Mucosa of descending colon (tissue), 3 donors: ENCODE measurements around the gene GALT. TPM values are rescaled to one million over a fixed set of nuclear protein-coding genes. Genes with fewer than 3 reads are reported as not detected.

ENCODE experiments used
- ATAC-seq: fragments of 200-7000 bp; cut with Tn5 transposase; one replicate; pipeline ENCODE4 v1.9.1; 2020; ENCODE audit warnings: mild to moderate bottlenecking, moderate library complexity
- DNase-seq, 3 donors: peaks; one replicate each; pipeline ENCODE4 v3.0.0-alpha.2; 2020
- H3K36me3 ChIP-seq: fragments of 200-600 bp; one replicate; pipeline ENCODE4 v1.8.0; 2021; ENCODE audit warnings: low read depth, mild to moderate bottlenecking
- H3K4me1 ChIP-seq: fragments of 200-600 bp; one replicate; pipeline ENCODE4 v1.8.0; 2021; ENCODE audit warnings: low read depth, mild to moderate bottlenecking
- H3K4me3 ChIP-seq: fragments of 200-600 bp; one replicate; pipeline ENCODE4 v1.8.0; 2021; ENCODE audit warnings: mild to moderate bottlenecking
- H3K9me3 ChIP-seq: fragments of 200-600 bp; one replicate; pipeline ENCODE4 v1.8.0; 2021; ENCODE audit warnings: mild to moderate bottlenecking
- intact Hi-C, 2 donors: fragments of 100-400 bp; cut with DNase I in 1 of 2; cut with micrococcal nuclease in 1 of 2; formaldehyde crosslinking; loops; one replicate each; pipeline versions ENCODE4 v1.11.0 to v1.11.1; 2022; cut with DNase I, micrococcal nuclease
- total RNA-seq, 3 donors: library from RNA; stranded (reverse); fragmentation: NEBNext Ultra II Directional in 2 of 3; extraction: Animal tissue kit (Norgen Biotek cat#: 25700) in 2 of 3; gene quantifications; one replicate each; pipeline versions ENCODE4 v1.2.1 to v1.2.4, GENCODE V29; 2021 to 2023
- TF ChIP-seq, protein P1 (sequence below): fragments of 200-600 bp; IDR thresholded peaks from one replicate; pipeline ENCODE4 v1.8.0; 2022; ENCODE audit warnings: antibody characterized with exemption, mild to moderate bottlenecking
- donor health status: DM: no; HTN: no; CAD: no; lungs with moderate emphysema.
- donor health status: DM: no; HTN: no; CAD: no.
- donor health status: DM: no; HTN: yes; CAD: no.

The GALT gene
- total RNA-seq, 3 donors from 2014 or later = 42.0 to 85.6 (median 63.3) TPM

DNA sequence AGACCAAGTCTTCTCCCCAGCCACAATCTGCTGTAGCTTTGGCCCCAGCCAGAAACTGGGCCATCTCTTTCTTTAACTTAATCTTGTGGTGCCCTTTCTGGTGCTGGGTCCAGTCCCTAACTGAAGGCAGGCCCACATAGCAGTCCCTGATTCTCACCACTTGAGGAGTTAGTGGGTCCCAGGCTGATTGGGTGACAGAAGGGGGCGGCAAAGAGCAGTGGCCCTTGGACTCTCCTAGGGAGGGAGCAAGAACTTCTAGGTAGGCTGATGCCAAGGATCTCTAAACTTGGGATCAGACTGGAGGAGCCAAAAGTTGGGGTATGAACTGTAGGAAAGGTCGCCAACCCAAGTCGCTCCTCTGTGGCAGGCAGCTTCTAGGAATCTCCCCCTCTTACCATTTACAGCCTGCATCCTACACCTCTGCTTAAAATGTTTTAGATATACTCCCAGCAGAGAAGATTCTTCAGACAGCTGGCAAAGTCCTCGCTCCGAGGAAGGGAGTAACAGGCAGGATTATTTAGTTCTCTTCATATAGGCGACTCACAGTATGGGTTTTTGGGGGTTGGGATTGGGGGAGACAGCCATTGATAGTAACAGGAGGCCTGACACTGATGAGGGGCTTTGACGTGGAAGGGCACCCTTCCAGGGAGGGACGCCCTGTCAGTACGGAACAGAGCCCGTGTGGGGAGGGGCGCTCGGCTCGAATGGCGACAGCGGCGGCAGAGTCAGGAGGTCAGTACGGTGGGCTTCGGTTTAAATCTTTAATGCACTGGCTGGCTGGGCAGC is 18.0 kb downstream of the GALT start:
- Histone ChIP-seq H3K4me1 (peaks cover 10% of the 10 kb centered on the region), H3K9me3 (no peaks in the 10 kb centered on the region), H3K4me3 (no peak overlapping the region), H3K36me3 (peaks cover 3% of the 10 kb centered on the region)
- peak; percentile 39 for ATAC-seq
- TF ChIP-seq, protein P1, sequence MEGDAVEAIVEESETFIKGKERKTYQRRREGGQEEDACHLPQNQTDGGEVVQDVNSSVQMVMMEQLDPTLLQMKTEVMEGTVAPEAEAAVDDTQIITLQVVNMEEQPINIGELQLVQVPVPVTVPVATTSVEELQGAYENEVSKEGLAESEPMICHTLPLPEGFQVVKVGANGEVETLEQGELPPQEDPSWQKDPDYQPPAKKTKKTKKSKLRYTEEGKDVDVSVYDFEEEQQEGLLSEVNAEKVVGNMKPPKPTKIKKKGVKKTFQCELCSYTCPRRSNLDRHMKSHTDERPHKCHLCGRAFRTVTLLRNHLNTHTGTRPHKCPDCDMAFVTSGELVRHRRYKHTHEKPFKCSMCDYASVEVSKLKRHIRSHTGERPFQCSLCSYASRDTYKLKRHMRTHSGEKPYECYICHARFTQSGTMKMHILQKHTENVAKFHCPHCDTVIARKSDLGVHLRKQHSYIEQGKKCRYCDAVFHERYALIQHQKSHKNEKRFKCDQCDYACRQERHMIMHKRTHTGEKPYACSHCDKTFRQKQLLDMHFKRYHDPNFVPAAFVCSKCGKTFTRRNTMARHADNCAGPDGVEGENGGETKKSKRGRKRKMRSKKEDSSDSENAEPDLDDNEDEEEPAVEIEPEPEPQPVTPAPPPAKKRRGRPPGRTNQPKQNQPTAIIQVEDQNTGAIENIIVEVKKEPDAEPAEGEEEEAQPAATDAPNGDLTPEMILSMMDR = peak; percentile 87
- DNase-seq = peak; percentile 77 to 97 (median 92)
- intact Hi-C loops = no loop called here

DNA sequence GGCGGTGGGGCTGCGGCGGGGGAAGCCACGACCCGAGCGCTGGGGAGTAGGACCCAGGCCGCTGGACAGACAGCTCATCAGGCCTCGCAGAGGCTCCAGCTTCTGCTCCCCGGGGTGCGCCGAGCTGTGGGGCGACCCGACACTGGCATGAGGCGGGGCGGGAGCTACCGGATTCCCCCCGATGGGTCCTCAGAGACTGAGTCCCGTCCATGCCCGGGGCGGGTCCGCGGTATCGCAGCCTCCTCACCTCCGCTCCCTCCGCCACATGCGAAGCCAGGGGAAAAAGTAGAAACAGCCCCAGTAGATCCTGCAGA is 18.5 kb downstream of the GALT start:
- no peak overlapping the region for H3K4me3 ChIP-seq
- no peak for DNase-seq
- intact Hi-C loops = no loop called here
- H3K4me1 ChIP-seq = peaks cover 4% of the 10 kb centered on the region
- no peaks in the 10 kb centered on the region for H3K9me3 ChIP-seq
- H3K36me3 ChIP-seq = peaks cover 3% of the 10 kb centered on the region
- TF ChIP-seq, protein P1 = no peak
- peak; percentile 2 for ATAC-seq

DNA sequence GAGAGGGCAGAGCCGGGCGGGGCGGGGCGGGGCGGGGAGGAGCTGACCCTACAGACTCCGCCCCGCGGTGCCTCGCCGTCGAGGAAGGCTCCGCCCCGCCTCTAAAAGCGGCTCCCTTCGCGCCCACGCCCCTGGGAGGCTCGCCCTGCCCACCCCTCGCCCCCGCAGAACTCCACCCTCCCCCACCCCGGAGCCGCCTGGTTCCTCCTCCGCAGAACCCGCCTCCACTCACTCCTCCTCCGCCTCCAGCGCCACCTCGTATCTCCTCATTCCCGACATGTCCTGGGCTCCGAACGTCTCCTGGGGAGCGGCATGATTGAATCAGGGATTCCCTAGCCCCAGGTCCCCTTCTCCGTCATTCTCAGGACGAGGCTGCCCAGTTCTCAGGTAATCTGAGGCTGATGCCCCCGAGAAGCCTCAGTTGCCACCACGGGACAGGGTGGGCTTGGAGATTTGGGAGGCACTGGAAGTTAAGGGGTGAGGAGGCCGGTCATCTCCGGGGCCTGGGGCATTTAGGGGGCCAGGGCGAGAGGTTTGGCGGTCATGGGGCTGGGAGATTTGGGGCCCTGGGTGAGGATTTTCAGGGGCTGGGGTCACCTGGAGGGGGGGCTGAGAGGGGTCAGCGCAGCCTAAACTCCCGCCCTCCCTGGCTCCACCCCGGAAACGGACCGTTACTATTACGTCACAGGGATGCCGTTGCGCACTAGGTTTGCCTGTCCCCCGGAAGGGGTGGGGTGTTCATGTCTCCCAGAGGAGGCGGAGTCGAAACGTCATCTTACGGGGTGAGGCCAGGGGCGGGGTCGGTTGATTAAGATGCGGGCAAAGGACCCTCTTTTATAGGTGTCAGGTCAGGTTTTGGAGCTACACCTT is 19.1 kb downstream of the GALT start:
- ATAC-seq = peak; percentile 92
- peak; percentile 95 to 98 (median 96) for DNase-seq
- intact Hi-C loops = no loop called here
- H3K4me1 ChIP-seq = peaks cover 4% of the 10 kb centered on the region
- H3K36me3 ChIP-seq = peaks cover 3% of the 10 kb centered on the region
- TF ChIP-seq, protein P1 = no peak
- H3K4me3 ChIP-seq = peak overlapping the region; percentile 57
- H3K9me3 ChIP-seq = no peaks in the 10 kb centered on the region

- Histone ChIP-seq H3K9me3 (no peaks in the 10 kb centered on the region), H3K4me1 (no peaks in the 10 kb centered on the region), H3K4me3 (no peak overlapping the region), H3K36me3 (peaks cover 3% of the 10 kb centered on the region)
- DNase-seq = no peak
- ATAC-seq = no peak
- intact Hi-C loops = no loop called here
- TF ChIP-seq, protein P1 = no peak
Observed at GRCh38 chr9:34669809-34670562, 23.5 kb downstream of the GALT start.

DNA sequence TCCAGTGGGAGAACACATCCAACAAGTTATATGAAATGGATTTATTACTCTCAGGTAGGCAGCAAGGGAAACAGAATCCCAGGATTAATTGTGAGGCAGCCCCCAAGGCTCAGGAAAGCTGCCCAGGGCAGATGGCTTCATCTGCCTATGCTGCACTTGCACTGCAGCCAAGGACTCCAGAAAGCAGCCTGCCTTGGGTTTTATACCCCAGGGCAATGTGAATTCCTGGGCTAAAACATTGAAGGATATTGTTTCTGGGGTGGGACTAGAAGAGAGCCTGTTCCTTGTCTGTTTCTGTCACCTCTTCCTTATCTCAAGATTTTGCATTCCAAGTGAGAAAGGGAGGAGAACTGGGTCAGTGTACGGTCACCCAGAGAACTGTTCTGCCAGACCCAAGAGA is 24.8 kb downstream of the GALT start:
- ATAC-seq (no peak), DNase-seq (no peak)
- no peak overlapping the region for H3K4me3 ChIP-seq
- intact Hi-C loops = no loop called here
- H3K9me3 ChIP-seq = no peaks in the 10 kb centered on the region
- H3K36me3 ChIP-seq = no peaks in the 10 kb centered on the region
- TF ChIP-seq, protein P1 = no peak
- no peaks in the 10 kb centered on the region for H3K4me1 ChIP-seq
